PC-9 (cell line): ENCODE measurements around the gene GABPB1.

Experiments
- CTCF ChIP-seq: fragments of 200-600 bp; sonication (generic); conservative IDR thresholded peaks from 2 replicates; pipeline ENCODE4 v1.6.1; 2017; ENCODE audit warnings: mixed run types, antibody characterized with exemption, mild to moderate bottlenecking, moderate library complexity
- EZH2 ChIP-seq: fragments of 200-600 bp; sonication (generic); IDR thresholded peaks from 2 replicates; pipeline ENCODE4 v1.8.0; 2017; ENCODE audit warnings: antibody characterized with exemption, low read depth

- TF ChIP-seq EZH2 = no peak
- TF ChIP-seq CTCF = no peak
Measured at GRCh38 chr15:50249704-50250103, 105.3 kb downstream of the GABPB1 start.
